ENCODE measurements around the gene GNB1. TPM values are rescaled to one million over a fixed set of nuclear protein-coding genes. Genes with fewer than 3 reads are reported as not detected.
"Not testable (repeated sequence)": the region's sequence is repeated elsewhere in the genome, so short reads cannot be mapped to it uniquely, and the experiment has no call there.

GNB1 gene
- total RNA-seq = 100 to 1,000 TPM; 428 to 431 TPM

GRCh38 chr1:1890506-1891348, at the start of gene GNB1:
Gene GNB1, minus strand, starts transcription at chr1:1891087. Its CDS starts 65,634 bp downstream, at chr1:1825453.
- peaks cover 1% of the 10 kb centered on the region for H3K27me3 Mint-ChIP-seq
- peaks cover 48% of the 10 kb centered on the region for H3K4me1 Mint-ChIP-seq
- no peaks in the 10 kb centered on the region for H3K9me3 Mint-ChIP-seq
- peak; percentile 89 for DNase-seq
- ChIA-PET CTCF (interaction anchor here (1.8 kb wide), 1 partner anchor 18 kb away, joined by 7 read pairs; no protein-coding TSS in a partner anchor), POLR2A (interaction anchor here (1.1 to 1.5 kb wide), 3 partner anchors 8 to 111 kb away, joined by 4 to 8 read pairs (median 4); no protein-coding TSS in a partner anchor)
- H3K36me3 Mint-ChIP-seq (ENCODE audit: low read depth) = peaks cover 31% of the 10 kb centered on the region
- peak within 1 kb of the TSS; percentile 85 for H3K27ac Mint-ChIP-seq
- H3K4me3 Mint-ChIP-seq = peak within 1 kb of the TSS; percentile 83

- no peaks in the 10 kb centered on the region for H3K27me3 Mint-ChIP-seq
- ChIA-PET POLR2A (no interaction called here), CTCF (no interaction called here)
- no peak overlapping the region for H3K27ac Mint-ChIP-seq
- H3K4me3 Mint-ChIP-seq = no peak overlapping the region
- peaks cover 1% of the 10 kb centered on the region for H3K4me1 Mint-ChIP-seq
- H3K36me3 Mint-ChIP-seq (ENCODE audit: low read depth) = no peaks in the 10 kb centered on the region
- peaks cover 6% of the 10 kb centered on the region for H3K9me3 Mint-ChIP-seq
- DNase-seq = no peak
Observed at GRCh38 chr1:1940123-1940425, 49.2 kb upstream of the GNB1 start.

- POLR2A ChIA-PET = no interaction called here
- H3K9me3 Mint-ChIP-seq = peaks cover 12% of the 10 kb centered on the region
- CTCF ChIA-PET = no interaction called here
Observed at GRCh38 chr1:1939296-1940122, 48.6 kb upstream of the GNB1 start.

GRCh38 chr1:1938613-1939295, 47.9 kb upstream of the GNB1 start:
- H3K9me3 Mint-ChIP-seq = peaks cover 19% of the 10 kb centered on the region

More at GRCh38 chr1:1939296-1940122, 48.6 kb upstream of the GNB1 start:
- Mint-ChIP-seq H3K27me3 (no peaks in the 10 kb centered on the region), H3K4me1 (peaks cover 1% of the 10 kb centered on the region), H3K36me3 (ENCODE audit: low read depth) (peaks cover under 1% of the 10 kb centered on the region), H3K27ac (no peak overlapping the region), H3K4me3 (no peak overlapping the region)
- DNase-seq = no peak

GRCh38 chr1:1938276-1938573, 47.3 kb upstream of the GNB1 start:
- peaks cover 5% of the 10 kb centered on the region for H3K36me3 Mint-ChIP-seq (ENCODE audit: low read depth)
- no peak for DNase-seq

More at GRCh38 chr1:1938613-1939295, 47.9 kb upstream of the GNB1 start:
- Mint-ChIP-seq H3K36me3 (ENCODE audit: low read depth) (peaks cover 5% of the 10 kb centered on the region), H3K27ac (no peak overlapping the region), H3K4me1 (no peaks in the 10 kb centered on the region), H3K27me3 (no peaks in the 10 kb centered on the region), H3K4me3 (no peak overlapping the region)
- DNase-seq = no peak
- ChIA-PET POLR2A (no interaction called here), CTCF (no interaction called here)

GRCh38 chr1:1937549-1938275, 46.8 kb upstream of the GNB1 start:
- Mint-ChIP-seq H3K4me1 (no peaks in the 10 kb centered on the region), H3K4me3 (no peak overlapping the region), H3K9me3 (peaks cover 23% of the 10 kb centered on the region), H3K36me3 (ENCODE audit: low read depth) (peaks cover 5% of the 10 kb centered on the region), H3K27ac (no peak overlapping the region), H3K27me3 (no peaks in the 10 kb centered on the region)
- DNase-seq = no peak
- ChIA-PET CTCF (no interaction called here), POLR2A (no interaction called here)

More at GRCh38 chr1:1938276-1938573, 47.3 kb upstream of the GNB1 start:
- Mint-ChIP-seq H3K27ac (no peak overlapping the region), H3K27me3 (no peaks in the 10 kb centered on the region), H3K9me3 (peaks cover 23% of the 10 kb centered on the region), H3K4me1 (no peaks in the 10 kb centered on the region), H3K4me3 (no peak overlapping the region)
- ChIA-PET CTCF (no interaction called here), POLR2A (no interaction called here)

- no peak overlapping the region for H3K4me3 Mint-ChIP-seq
- no peak overlapping the region for H3K27ac Mint-ChIP-seq
- CTCF ChIA-PET = no interaction called here
- H3K27me3 Mint-ChIP-seq = no peaks in the 10 kb centered on the region
- H3K9me3 Mint-ChIP-seq = peaks cover 23% of the 10 kb centered on the region
- no peak for DNase-seq
- POLR2A ChIA-PET = no interaction called here
- no peaks in the 10 kb centered on the region for H3K4me1 Mint-ChIP-seq
- peaks cover 5% of the 10 kb centered on the region for H3K36me3 Mint-ChIP-seq (ENCODE audit: low read depth)
Observed at GRCh38 chr1:1937061-1937460, 46.2 kb upstream of the GNB1 start.

GRCh38 chr1:1934848-1935247, 44.0 kb upstream of the GNB1 start:
- H3K27ac Mint-ChIP-seq; H3K4me3 Mint-ChIP-seq; H3K36me3 Mint-ChIP-seq (ENCODE audit: low read depth); H3K4me1 Mint-ChIP-seq; CTCF ChIA-PET; POLR2A ChIA-PET; H3K27me3 Mint-ChIP-seq; DNase-seq: not testable (repeated sequence)
- peaks cover 23% of the 10 kb centered on the region for H3K9me3 Mint-ChIP-seq

- ChIA-PET POLR2A (no interaction called here), CTCF (no interaction called here)
- Mint-ChIP-seq H3K9me3 (peaks cover 16% of the 10 kb centered on the region), H3K4me1 (no peaks in the 10 kb centered on the region), H3K4me3 (no peak overlapping the region), H3K27ac (no peak overlapping the region), H3K36me3 (ENCODE audit: low read depth) (peaks cover 5% of the 10 kb centered on the region), H3K27me3 (no peaks in the 10 kb centered on the region)
- DNase-seq = no peak
Observed at GRCh38 chr1:1929639-1930545, 39.0 kb upstream of the GNB1 start.

- Mint-ChIP-seq H3K36me3 (ENCODE audit: low read depth) (peaks cover 2% of the 10 kb centered on the region), H3K4me1 (no peaks in the 10 kb centered on the region), H3K4me3 (no peak overlapping the region), H3K27me3 (no peaks in the 10 kb centered on the region), H3K9me3 (peaks cover 8% of the 10 kb centered on the region), H3K27ac (no peak overlapping the region)
- CTCF ChIA-PET = no interaction called here
- POLR2A ChIA-PET = no interaction called here
- DNase-seq = no peak
Observed at GRCh38 chr1:1929102-1929638, 38.3 kb upstream of the GNB1 start.

- ChIA-PET POLR2A (no interaction called here), CTCF (no interaction called here)
- Mint-ChIP-seq H3K27ac (no peak overlapping the region), H3K4me1 (no peaks in the 10 kb centered on the region), H3K4me3 (no peak overlapping the region), H3K36me3 (ENCODE audit: low read depth) (no peaks in the 10 kb centered on the region), H3K27me3 (no peaks in the 10 kb centered on the region), H3K9me3 (peaks cover 1% of the 10 kb centered on the region)
- no peak for DNase-seq
Observed at GRCh38 chr1:1928231-1929101, 37.6 kb upstream of the GNB1 start.

All from activated CD4-positive, alpha-beta memory T cell treated with anti-CD3 and anti-CD28 coated beads, Interleukin-2, amount 10 ng/mL, durations not matched to agents 7 days and 5 days (primary cell).